K562 (cell line): Measurements from ENCODE around the gene CXCL12. TPM values are rescaled to one million over a fixed set of nuclear protein-coding genes. Genes with fewer than 3 reads are reported as not detected.

Experiments
- ATAC-seq: fragments of 200-7000 bp; cut with Tn5 transposase; 3 replicates; pipeline ENCODE4 v1.9.1; 2020; ENCODE audit warnings: moderate library complexity
- BruUV-seq: library from RNA; stranded (reverse); fragments of 400-500 nt; replicated peaks from 2 replicates; lab custom pipeline; 2021; lab: Mats Ljungman, UMichigan
- CTCF ChIA-PET: fragments of 300-600 bp; formaldehyde crosslinking; extraction: SDS; loops from one replicate; lab custom pipeline; 2021; ENCODE audit warnings: low intra/inter-chr PET ratio; lab: Yijun Ruan, JAX
- POLR2A ChIA-PET: fragments of 300-600, 350-650 bp; sonication (Branson Sonifier 250); formaldehyde crosslinking; extraction: SDS; loops from one replicate; lab custom pipeline; 2021; ENCODE audit warnings: antibody characterized with exemption, inconsistent platforms; lab: Yijun Ruan, JAX
- DNase-seq, 4 experiments: peaks; one replicate each; pipeline versions ENCODE4 v3.0.0 to v3.0.0-alpha.2; 2011 to 2018; ENCODE audit warnings: low spot score in 3 of 4, mixed read lengths in 3 of 4; ENCODE audit errors: extremely low read depth in 1 of 4
- FAIRE-seq: peaks from 2 replicates; lab custom pipeline; 2011; peaks lifted over from hg19 to GRCh38; lab: Jason Lieb, UNC
- H2AFZ ChIP-seq: 2 replicates; pipeline ENCODE4 v1.6.0; 2011; ENCODE audit warnings: low read depth, low read length, control low read depth, inconsistent platforms
- H3K27ac ChIP-seq: fragments of 200-600 bp; 3 replicates; pipeline ENCODE4 v1.8.0; 2011; ENCODE audit warnings: low read depth, mild to moderate bottlenecking, control low read depth, inconsistent platforms, low read length, moderate library complexity, mixed read lengths; ENCODE audit errors: extremely low read depth
- H3K27me3 ChIP-seq, 2 experiments: fragments of 300-600 bp in 1 of 2; 2 replicates in 1 of 2; 3 replicates in 1 of 2; pipeline versions ENCODE4 v1.6.0 to v1.8.0; 2011; ENCODE audit warnings: inconsistent platforms in 2 of 2, low read length in 2 of 2, mild to moderate bottlenecking in 1 of 2, mixed read lengths in 1 of 2, moderate library complexity in 1 of 2; ENCODE audit not compliant: control insufficient read depth in 2 of 2, insufficient read depth in 2 of 2
- H3K36me3 ChIP-seq: fragments of 300-600 bp; 3 replicates; pipeline ENCODE4 v1.8.0; 2011; ENCODE audit warnings: mild to moderate bottlenecking, low read length, inconsistent platforms; ENCODE audit not compliant: control insufficient read depth, insufficient read depth
- H3K4me1 ChIP-seq, 2 experiments: fragments of 200-600 bp in 1 of 2; replicated peaks in 1 of 2; 2 replicates in 1 of 2; 3 replicates in 1 of 2; pipeline versions ENCODE4 v1.5.1 to v1.8.0; 2011; ENCODE audit warnings: inconsistent platforms in 2 of 2, low read length in 2 of 2, mild to moderate bottlenecking in 1 of 2, mixed read lengths in 1 of 2, moderate library complexity in 1 of 2; ENCODE audit not compliant: control insufficient read depth in 2 of 2, insufficient read depth in 2 of 2
- H3K4me2 ChIP-seq: 2 replicates; pipeline ENCODE4 v1.6.1; 2011; ENCODE audit warnings: low read length, control low read depth, inconsistent platforms, mixed read lengths; ENCODE audit not compliant: insufficient read depth
- H3K4me3 ChIP-seq: fragments of 200-600 bp; sonication (generic), shearing (Covaris generic); 2 replicates; pipeline ENCODE4 v1.5.1; 2016; ENCODE audit warnings: control low read depth, inconsistent platforms
- H3K79me2 ChIP-seq: fragments of 200-600 bp; 3 replicates; pipeline ENCODE4 v1.8.0; 2011; ENCODE audit warnings: low read length, inconsistent platforms; ENCODE audit not compliant: control insufficient read depth, insufficient read depth
- H3K9ac ChIP-seq, 2 experiments: 2 replicates each; pipeline versions ENCODE4 v1.6.0 to v1.6.1; 2011; ENCODE audit warnings: low read depth in 2 of 2, low read length in 2 of 2, control low read depth in 1 of 2, inconsistent platforms in 1 of 2, mild to moderate bottlenecking in 1 of 2, mixed read lengths in 1 of 2; ENCODE audit not compliant: insufficient read depth in 1 of 2
- H3K9me1 ChIP-seq: one replicate; pipeline ENCODE4 v1.6.0; 2011; ENCODE audit warnings: inconsistent platforms, mild to moderate bottlenecking, low read length, moderate library complexity; ENCODE audit not compliant: control insufficient read depth, insufficient read depth
- H3K9me3 ChIP-seq: replicated peaks from 2 replicates; pipeline ENCODE4 v1.5.1; 2011; ENCODE audit warnings: low read depth, low read length, inconsistent platforms; ENCODE audit not compliant: control insufficient read depth, insufficient read depth
- H4K20me1 ChIP-seq: replicated peaks from 2 replicates; pipeline ENCODE4 v1.6.1; 2011; ENCODE audit warnings: low read length, inconsistent platforms, mixed read lengths; ENCODE audit not compliant: control insufficient read depth, insufficient read depth
- CREM ChIP-seq: IDR thresholded peaks from 2 replicates; pipeline ENCODE4 v1.6.1; 2014; ENCODE audit warnings: antibody characterized with exemption, low read depth
- FOSL1 ChIP-seq: fragments of 200-800 bp; sonication (Bioruptor generic); conservative IDR thresholded peaks from 2 replicates; pipeline ENCODE4 v1.6.1; 2016; ENCODE audit warnings: missing genetic modification characterization, missing compliant biosample characterization
- HOMEZ ChIP-seq: fragments of 250-450 bp; sonication (Bioruptor Pico); IDR thresholded peaks from 2 replicates; pipeline ENCODE4 v1.4.0; 2020; ENCODE audit warnings: mild to moderate bottlenecking, moderate library complexity
- L3MBTL2 ChIP-seq: fragments of 450-650 bp; IDR thresholded peaks from 2 replicates; pipeline ENCODE4 v1.6.1; 2016; ENCODE audit warnings: mild to moderate bottlenecking, moderate library complexity
- RNF219 ChIP-seq: fragments of 250-450 bp; sonication (Bioruptor Pico); IDR thresholded peaks from 2 replicates; pipeline ENCODE4 v1.5.0; 2022; ENCODE audit warnings: mild to moderate bottlenecking
- TEAD1 ChIP-seq, 2 experiments: fragments of 450-650 bp in 1 of 2; sonication (generic) in 1 of 2; formaldehyde crosslinking; IDR thresholded peaks; 2 replicates each; pipeline versions ENCODE4 v1.4.0 to v1.8.0; 2020 to 2022; ENCODE audit warnings: mild to moderate bottlenecking in 2 of 2, missing genetic modification reagents in 1 of 2
- TEAD4 ChIP-seq, 2 experiments: sonication (generic) in 1 of 2; formaldehyde crosslinking in 1 of 2; IDR thresholded peaks; 2 replicates each; pipeline versions ENCODE4 v1.6.1 to v1.8.0; 2012 to 2022; ENCODE audit warnings: borderline replicate concordance in 1 of 2, inconsistent platforms in 1 of 2, low read length in 1 of 2, mild to moderate bottlenecking in 1 of 2, missing genetic modification reagents in 1 of 2
- ZBTB49 ChIP-seq: sonication (generic); formaldehyde crosslinking; IDR thresholded peaks from 2 replicates; pipeline ENCODE4 v1.8.0; 2022; ENCODE audit warnings: missing genetic modification reagents, mild to moderate bottlenecking, borderline replicate concordance
- ZNF780A ChIP-seq: fragments of 250-450 bp; sonication (Bioruptor Pico); IDR thresholded peaks from 2 replicates; pipeline ENCODE4 v1.5.0; 2021; ENCODE audit warnings: mild to moderate bottlenecking
- WGBS: fragments of 100-300 bp; shearing (Covaris generic); methylation state at CpG from one replicate; pipeline ENCODE4 v1.1.6; 2016; ENCODE audit warnings: low coverage, mixed read lengths; ENCODE audit not compliant: insufficient coverage; ENCODE audit errors: missing lambda C conversion rate; 5-methylcytosine and 5-hydroxymethylcytosine counted together
- in situ Hi-C: fragments of 300-500 bp; cut with MboI; formaldehyde crosslinking; loops from 4 replicates; pipeline ENCODE4 v1.15.0; 2018; ENCODE audit warnings: inconsistent platforms, mixed read lengths
- intact Hi-C: fragments of 100-400 bp; cut with micrococcal nuclease; formaldehyde crosslinking; loops from 2 replicates; pipeline ENCODE4 v1.14.2; 2022
- polyA plus RNA-seq, 8 experiments: library from polyadenylated mRNA; depleted of rRNA in 4 of 8; stranded (reverse) in 5 of 8; unstranded in 3 of 8; fragments of >200 nt; fragmentation: Nextera tagmentation in 2 of 8; fragmentation: Illumina TruSeq in 1 of 8; extraction: Ambion mirVana in 2 of 8; extraction: Trizol in 1 of 8; gene quantifications; 2 replicates each; pipeline versions ENCODE4 v1.2.1 to v1.2.3, GENCODE V29; 2011 to 2014; ENCODE audit warnings: inconsistent platforms in 1 of 8, missing spikeins in 1 of 8
- total RNA-seq, 7 experiments: library from RNA; depleted of rRNA in 6 of 7; stranded (reverse); fragments of >200 nt in 6 of 7; fragmentation: Illumina TruSeq in 2 of 7; extraction: Trizol in 2 of 7; gene quantifications; 2 replicates each; pipeline versions ENCODE4 v1.2.1 to v1.2.3, GENCODE V29; 2011 to 2021; ENCODE audit warnings: low replicate concordance in 1 of 7
- TF ChIP-seq, protein P1 (sequence below): fragments of 250-450 bp; sonication (Bioruptor Pico); IDR thresholded peaks from 2 replicates; pipeline ENCODE4 v1.4.0; 2020; ENCODE audit warnings: mild to moderate bottlenecking, moderate library complexity

The CXCL12 gene
- total and polyA plus RNA-seq, 9 of the 15 experiments (the other 6 are each of a cell fraction or from before 2014, with no cell fraction given): 0.18 TPM; not detected in 8

DNA sequence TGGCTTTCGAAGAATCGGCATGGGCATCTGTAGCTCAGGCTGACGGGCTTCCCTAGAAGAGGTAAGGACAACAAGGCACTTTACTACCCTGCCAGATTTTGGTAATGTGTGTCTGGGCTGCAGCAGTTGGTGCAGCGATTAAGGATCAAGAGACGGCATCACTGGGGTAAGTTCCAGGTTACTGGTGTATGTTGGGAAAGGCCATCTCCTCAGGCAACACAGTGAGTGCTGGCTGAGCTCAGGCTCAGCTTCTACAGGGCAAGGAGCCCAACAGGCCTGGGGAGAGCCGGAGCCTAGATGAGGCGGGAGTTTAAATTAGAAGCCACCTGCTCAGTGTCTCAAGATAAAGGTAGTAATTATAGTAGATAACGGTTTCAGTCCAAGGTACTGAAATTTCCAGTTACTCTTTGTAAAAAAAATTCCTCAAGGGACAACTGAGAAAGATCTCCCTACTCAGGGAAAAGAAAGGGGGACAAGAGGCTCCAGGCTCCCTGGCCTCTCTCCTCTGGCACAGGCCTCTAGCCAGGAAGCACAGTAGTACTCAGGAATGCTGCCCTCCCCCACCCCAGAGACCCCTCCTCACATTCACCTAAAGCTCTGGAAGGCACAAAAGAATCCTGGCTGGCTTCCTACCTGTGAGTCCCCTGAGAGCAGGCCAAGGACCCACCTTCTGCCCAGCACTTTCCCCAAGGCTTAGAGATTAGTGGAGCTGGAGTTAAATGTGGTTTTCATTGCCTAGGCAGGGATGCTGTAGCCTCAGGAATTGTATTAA lies 3.9 kb downstream of the CXCL12 start:
- H3K9ac ChIP-seq: no peak overlapping the region
- DNase-seq: no peak
- H3K79me2 ChIP-seq: no peaks in the 10 kb centered on the region
- no peak for FAIRE-seq
- peaks cover 25 to 65% of the 10 kb centered on the region in 2 experiments; a peak in 4 of 5 replicates for H3K27me3 ChIP-seq
- H3K9me3 ChIP-seq: no peaks in the 10 kb centered on the region
- POLR2A ChIA-PET: no interaction called here
- in situ Hi-C loops: no loop called here
- WGBS: 2% methylated on average over 8 of the region's 8 CpGs
- intact Hi-C loops: no loop called here
- no peak overlapping the region for H3K4me3 ChIP-seq
- peaks cover 0 to 13% of the 10 kb centered on the region in 2 experiments; a peak in 1 of 5 replicates for H3K4me1 ChIP-seq
- CTCF ChIA-PET: interaction anchor here (0.6 kb wide), 1 partner anchor 714 kb away, joined by 4 read pairs; no protein-coding TSS in a partner anchor
- H3K4me2 ChIP-seq: no peak overlapping the region
- H4K20me1 ChIP-seq: peaks cover 7% of the 10 kb centered on the region
- H2AFZ ChIP-seq: no peak overlapping the region
- no TSS peak for BruUV-seq
- H3K36me3 ChIP-seq: no peaks in the 10 kb centered on the region
- H3K9me1 ChIP-seq: no peaks in the 10 kb centered on the region
- no peak overlapping the region for H3K27ac ChIP-seq
- ATAC-seq: no peak
- TF ChIP-seq L3MBTL2 (no peak), ZNF780A (CRISPR knock-in tag) (no peak), TEAD1 (CRISPR knock-in tag; IDR thresholded peaks at IDR 0.05) (no peak), ZBTB49 (CRISPR knock-in tag) (no peak), RNF219 (CRISPR knock-in tag) (no peak), CREM (no peak), TEAD4 (IDR thresholded peaks at IDR 0.05; ENCODE audit: low read length) (no peak), TEAD4 (CRISPR knock-in tag; IDR thresholded peaks at IDR 0.05; ENCODE audit: borderline replicate concordance) (no peak), HOMEZ (CRISPR knock-in tag) (no peak), FOSL1 (tag) (no peak)
- TF ChIP-seq, protein P1, sequence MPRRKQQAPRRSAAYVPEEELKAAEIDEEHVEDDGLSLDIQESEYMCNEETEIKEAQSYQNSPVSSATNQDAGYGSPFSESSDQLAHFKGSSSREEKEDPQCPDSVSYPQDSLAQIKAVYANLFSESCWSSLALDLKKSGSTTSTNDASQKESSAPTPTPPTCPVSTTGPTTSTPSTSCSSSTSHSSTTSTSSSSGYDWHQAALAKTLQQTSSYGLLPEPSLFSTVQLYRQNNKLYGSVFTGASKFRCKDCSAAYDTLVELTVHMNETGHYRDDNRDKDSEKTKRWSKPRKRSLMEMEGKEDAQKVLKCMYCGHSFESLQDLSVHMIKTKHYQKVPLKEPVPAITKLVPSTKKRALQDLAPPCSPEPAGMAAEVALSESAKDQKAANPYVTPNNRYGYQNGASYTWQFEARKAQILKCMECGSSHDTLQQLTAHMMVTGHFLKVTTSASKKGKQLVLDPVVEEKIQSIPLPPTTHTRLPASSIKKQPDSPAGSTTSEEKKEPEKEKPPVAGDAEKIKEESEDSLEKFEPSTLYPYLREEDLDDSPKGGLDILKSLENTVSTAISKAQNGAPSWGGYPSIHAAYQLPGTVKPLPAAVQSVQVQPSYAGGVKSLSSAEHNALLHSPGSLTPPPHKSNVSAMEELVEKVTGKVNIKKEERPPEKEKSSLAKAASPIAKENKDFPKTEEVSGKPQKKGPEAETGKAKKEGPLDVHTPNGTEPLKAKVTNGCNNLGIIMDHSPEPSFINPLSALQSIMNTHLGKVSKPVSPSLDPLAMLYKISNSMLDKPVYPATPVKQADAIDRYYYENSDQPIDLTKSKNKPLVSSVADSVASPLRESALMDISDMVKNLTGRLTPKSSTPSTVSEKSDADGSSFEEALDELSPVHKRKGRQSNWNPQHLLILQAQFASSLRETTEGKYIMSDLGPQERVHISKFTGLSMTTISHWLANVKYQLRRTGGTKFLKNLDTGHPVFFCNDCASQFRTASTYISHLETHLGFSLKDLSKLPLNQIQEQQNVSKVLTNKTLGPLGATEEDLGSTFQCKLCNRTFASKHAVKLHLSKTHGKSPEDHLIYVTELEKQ (CRISPR knock-in tag): no peak
